Kidney epithelial cell (primary cell): ENCODE measurements around the gene SH3TC2. TPM values are rescaled to one million over a fixed set of nuclear protein-coding genes. Genes with fewer than 3 reads are reported as not detected.

Source experiments
- DNase-seq: peaks from one replicate; pipeline ENCODE4 v3.0.0-alpha.2; 2010; ENCODE audit warnings: low read depth
- H3K27me3 ChIP-seq: 2 replicates; pipeline ENCODE4 v1.6.0; 2011; ENCODE audit warnings: low read length; ENCODE audit not compliant: control insufficient read depth, insufficient read depth
- H3K36me3 ChIP-seq: 2 replicates; pipeline ENCODE4 v1.5.1; 2011; ENCODE audit warnings: low read length; ENCODE audit not compliant: control insufficient read depth, insufficient read depth
- H3K4me3 ChIP-seq: 2 replicates; pipeline ENCODE4 v1.5.1; 2011; ENCODE audit warnings: low read depth, mild to moderate bottlenecking, control low read depth, low read length
- total RNA-seq: library from RNA; depleted of rRNA; stranded (reverse); fragments of >200 nt; gene quantifications from 2 replicates; pipeline ENCODE4 v1.2.3, GENCODE V29; 2015
- TF ChIP-seq, protein P1 (sequence below): IDR thresholded peaks from 2 replicates; pipeline ENCODE4 v1.5.1; 2011; ENCODE audit warnings: mild to moderate bottlenecking, moderate library complexity, low read length, control low read depth, inconsistent platforms; ENCODE audit not compliant: insufficient read depth, poor library complexity, severe bottlenecking

Gene SH3TC2
- total RNA-seq, 1 donor from 2014 or later, result 8.4 TPM

DNA sequence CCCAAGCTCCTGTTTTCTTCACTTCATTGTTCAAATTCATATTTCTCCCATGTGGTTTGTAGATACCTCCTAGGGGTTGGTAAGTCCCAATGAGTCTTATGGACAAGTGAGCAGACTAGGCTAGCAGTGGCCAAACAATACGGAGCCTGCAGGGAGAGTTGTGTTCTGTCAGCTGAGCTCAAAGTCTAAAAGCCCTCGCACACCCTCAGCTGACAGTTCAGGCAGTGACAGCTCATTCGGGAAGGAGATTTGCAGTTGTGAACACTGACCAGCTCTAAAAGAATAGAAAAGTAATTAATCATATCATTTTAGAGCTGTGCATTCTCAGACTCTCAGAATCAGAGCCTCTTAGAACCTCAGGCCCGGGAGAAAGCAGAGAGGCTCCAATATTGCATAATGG is 95.1 kb downstream of the SH3TC2 start:
- H3K36me3 ChIP-seq, result no peaks in the 10 kb centered on the region
- no peaks in the 10 kb centered on the region for H3K27me3 ChIP-seq
- no peak for DNase-seq
- H3K4me3 ChIP-seq, result no peak overlapping the region
- TF ChIP-seq, protein P1, sequence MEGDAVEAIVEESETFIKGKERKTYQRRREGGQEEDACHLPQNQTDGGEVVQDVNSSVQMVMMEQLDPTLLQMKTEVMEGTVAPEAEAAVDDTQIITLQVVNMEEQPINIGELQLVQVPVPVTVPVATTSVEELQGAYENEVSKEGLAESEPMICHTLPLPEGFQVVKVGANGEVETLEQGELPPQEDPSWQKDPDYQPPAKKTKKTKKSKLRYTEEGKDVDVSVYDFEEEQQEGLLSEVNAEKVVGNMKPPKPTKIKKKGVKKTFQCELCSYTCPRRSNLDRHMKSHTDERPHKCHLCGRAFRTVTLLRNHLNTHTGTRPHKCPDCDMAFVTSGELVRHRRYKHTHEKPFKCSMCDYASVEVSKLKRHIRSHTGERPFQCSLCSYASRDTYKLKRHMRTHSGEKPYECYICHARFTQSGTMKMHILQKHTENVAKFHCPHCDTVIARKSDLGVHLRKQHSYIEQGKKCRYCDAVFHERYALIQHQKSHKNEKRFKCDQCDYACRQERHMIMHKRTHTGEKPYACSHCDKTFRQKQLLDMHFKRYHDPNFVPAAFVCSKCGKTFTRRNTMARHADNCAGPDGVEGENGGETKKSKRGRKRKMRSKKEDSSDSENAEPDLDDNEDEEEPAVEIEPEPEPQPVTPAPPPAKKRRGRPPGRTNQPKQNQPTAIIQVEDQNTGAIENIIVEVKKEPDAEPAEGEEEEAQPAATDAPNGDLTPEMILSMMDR, result no peak

GRCh38 chr5:148966938-148967337 is 95.9 kb downstream of the SH3TC2 start:
- Histone ChIP-seq H3K27me3 (no peaks in the 10 kb centered on the region), H3K4me3 (no peak overlapping the region), H3K36me3 (no peaks in the 10 kb centered on the region)
- DNase-seq, result no peak
- TF ChIP-seq, protein P1, result no peak

- Histone ChIP-seq H3K36me3 (no peaks in the 10 kb centered on the region), H3K27me3 (no peaks in the 10 kb centered on the region), H3K4me3 (no peak overlapping the region)
- DNase-seq, result no peak
- TF ChIP-seq, protein P1, result no peak
Observed at GRCh38 chr5:148966348-148966747, 96.5 kb downstream of the SH3TC2 start.

GRCh38 chr5:148965511-148966265 is 97.2 kb downstream of the SH3TC2 start:
- Histone ChIP-seq H3K4me3 (no peak overlapping the region), H3K36me3 (no peaks in the 10 kb centered on the region), H3K27me3 (no peaks in the 10 kb centered on the region)
- peak; percentile 99 for DNase-seq
- TF ChIP-seq, protein P1, result no peak

DNA sequence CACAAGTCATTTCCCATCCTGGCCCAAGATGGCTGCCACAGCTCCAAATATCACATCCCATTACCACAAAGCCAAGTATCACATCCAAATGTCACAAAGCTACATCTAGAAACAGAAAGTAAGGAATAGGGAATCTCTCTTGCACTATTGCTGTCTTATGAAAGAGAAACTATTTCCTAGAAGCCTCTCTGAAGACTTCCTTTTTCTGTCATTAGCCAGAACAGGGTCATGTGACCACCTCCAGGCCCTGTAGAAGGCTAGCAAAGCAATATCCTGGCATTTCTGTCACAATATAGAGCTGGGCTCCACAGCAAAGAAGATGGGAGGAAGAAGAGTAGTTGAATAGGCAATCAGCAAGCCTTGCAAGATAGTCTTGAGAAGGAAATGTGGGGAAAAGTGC is 99.2 kb downstream of the SH3TC2 start:
- no peak for DNase-seq
- Histone ChIP-seq H3K4me3 (no peak overlapping the region), H3K27me3 (no peaks in the 10 kb centered on the region), H3K36me3 (no peaks in the 10 kb centered on the region)
- TF ChIP-seq, protein P1, result no peak
